ENCODE measurements around the gene SCAMP5. TPM values are rescaled to one million over a fixed set of nuclear protein-coding genes. Genes with fewer than 3 reads are reported as not detected.

The SCAMP5 gene
- total RNA-seq, 1 donor from 2014 or later: 28.4 TPM

DNA sequence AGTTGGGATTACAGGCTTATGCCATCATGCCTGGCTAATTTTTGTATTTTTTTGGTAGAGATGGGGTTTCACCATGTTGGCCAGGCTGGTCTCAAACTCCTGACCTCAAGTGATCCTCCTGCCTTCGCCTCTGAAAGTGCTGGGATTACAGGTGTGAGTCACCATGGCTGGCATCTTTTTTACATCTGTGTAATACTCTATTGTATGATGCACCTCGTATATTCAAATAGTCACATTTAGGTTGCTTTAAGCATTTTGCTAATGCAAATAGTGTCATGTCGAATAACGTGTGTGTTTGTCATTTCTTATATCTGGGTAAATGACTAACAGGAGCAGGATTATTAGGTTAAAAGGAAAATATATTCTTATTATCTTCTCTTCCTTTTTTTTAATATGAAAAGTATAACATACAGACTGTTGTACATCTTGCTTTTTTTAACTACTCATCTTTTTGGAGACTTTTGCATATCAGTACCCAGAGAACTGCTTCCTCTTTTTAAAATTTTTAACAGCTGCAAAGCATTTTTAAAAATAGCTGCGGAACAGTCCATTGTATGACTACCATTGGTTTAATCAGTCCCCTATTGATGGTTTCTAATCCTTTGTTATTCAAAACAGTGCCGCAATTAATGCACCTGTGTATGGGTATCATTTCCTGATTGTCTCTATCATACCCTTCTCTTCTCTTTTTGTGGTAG lies 13.4 kb downstream of the SCAMP5 start:
- no peak overlapping the region for H3K27ac Mint-ChIP-seq
- no peak overlapping the region for H3K4me3 Mint-ChIP-seq
- no peak for DNase-seq (ENCODE audit: low spot score in 2 of 2, unreplicated experiment in 2 of 2)
- peaks cover 6% of the 10 kb centered on the region for H3K36me3 Mint-ChIP-seq
- no peaks in the 10 kb centered on the region for H3K9me3 Mint-ChIP-seq
- H3K4me1 Mint-ChIP-seq: peaks cover 5% of the 10 kb centered on the region
- TF ChIP-seq, protein P1, sequence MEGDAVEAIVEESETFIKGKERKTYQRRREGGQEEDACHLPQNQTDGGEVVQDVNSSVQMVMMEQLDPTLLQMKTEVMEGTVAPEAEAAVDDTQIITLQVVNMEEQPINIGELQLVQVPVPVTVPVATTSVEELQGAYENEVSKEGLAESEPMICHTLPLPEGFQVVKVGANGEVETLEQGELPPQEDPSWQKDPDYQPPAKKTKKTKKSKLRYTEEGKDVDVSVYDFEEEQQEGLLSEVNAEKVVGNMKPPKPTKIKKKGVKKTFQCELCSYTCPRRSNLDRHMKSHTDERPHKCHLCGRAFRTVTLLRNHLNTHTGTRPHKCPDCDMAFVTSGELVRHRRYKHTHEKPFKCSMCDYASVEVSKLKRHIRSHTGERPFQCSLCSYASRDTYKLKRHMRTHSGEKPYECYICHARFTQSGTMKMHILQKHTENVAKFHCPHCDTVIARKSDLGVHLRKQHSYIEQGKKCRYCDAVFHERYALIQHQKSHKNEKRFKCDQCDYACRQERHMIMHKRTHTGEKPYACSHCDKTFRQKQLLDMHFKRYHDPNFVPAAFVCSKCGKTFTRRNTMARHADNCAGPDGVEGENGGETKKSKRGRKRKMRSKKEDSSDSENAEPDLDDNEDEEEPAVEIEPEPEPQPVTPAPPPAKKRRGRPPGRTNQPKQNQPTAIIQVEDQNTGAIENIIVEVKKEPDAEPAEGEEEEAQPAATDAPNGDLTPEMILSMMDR (IDR thresholded peaks at IDR 0.05; ENCODE audit: unreplicated experiment): no peak
- no peaks in the 10 kb centered on the region for H3K27me3 Mint-ChIP-seq (ENCODE audit: low read depth)

DNA sequence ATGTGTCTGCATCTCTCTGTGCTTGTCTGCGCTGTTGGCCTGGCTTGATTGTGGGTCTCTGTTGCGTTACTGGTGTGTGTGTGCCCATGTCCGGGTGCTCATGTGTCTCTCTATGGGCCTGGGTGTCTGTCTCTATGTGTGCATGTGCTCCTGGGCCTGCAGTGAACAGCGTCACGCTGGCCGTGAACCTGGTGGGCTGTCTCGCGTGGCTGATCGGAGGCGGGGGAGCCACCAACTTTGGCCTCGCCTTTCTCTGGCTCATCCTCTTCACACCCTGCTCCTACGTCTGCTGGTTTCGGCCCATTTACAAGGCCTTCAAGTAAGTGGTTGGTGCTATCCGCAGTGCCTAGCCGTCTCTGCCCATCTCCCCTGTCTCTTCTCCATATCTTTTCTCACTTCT lies 21.1 kb downstream of the SCAMP5 start:
- Mint-ChIP-seq H3K9me3 (no peaks in the 10 kb centered on the region), H3K27me3 (ENCODE audit: low read depth) (no peaks in the 10 kb centered on the region), H3K4me1 (no peaks in the 10 kb centered on the region), H3K36me3 (peaks cover 19% of the 10 kb centered on the region), H3K4me3 (no peak overlapping the region), H3K27ac (no peak overlapping the region)
- TF ChIP-seq, protein P1 (IDR thresholded peaks at IDR 0.05; ENCODE audit: unreplicated experiment): no peak
- no peak for DNase-seq (ENCODE audit: low spot score in 2 of 2, unreplicated experiment in 2 of 2)

DNA sequence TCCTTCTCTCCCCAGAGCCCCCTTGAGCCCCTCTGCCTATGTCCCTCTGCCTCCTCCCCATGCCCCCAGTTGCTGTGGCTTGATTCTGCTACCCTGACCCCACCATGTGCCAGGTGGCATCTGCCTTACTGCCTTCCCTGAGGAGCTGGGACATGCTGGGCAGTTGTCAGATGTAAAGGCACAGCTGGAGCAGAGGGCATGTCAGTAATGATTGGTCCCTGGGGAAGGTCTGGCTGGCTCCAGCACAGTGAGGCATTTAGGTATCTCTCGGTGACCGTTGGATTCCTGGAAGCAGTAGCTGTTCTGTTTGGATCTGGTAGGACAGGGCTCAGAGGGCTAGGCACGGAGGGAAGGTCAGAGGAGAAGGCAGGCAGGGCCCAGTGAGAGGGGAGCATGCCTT lies 24.6 kb downstream of the SCAMP5 start:
- TF ChIP-seq, protein P1 (IDR thresholded peaks at IDR 0.05; ENCODE audit: unreplicated experiment): no peak
- Mint-ChIP-seq H3K27ac (no peak overlapping the region), H3K27me3 (ENCODE audit: low read depth) (no peaks in the 10 kb centered on the region), H3K4me3 (no peak overlapping the region), H3K36me3 (peaks cover 11% of the 10 kb centered on the region), H3K4me1 (peaks cover 6% of the 10 kb centered on the region), H3K9me3 (no peaks in the 10 kb centered on the region)
- DNase-seq (ENCODE audit: low spot score in 2 of 2, unreplicated experiment in 2 of 2): no peak

DNA sequence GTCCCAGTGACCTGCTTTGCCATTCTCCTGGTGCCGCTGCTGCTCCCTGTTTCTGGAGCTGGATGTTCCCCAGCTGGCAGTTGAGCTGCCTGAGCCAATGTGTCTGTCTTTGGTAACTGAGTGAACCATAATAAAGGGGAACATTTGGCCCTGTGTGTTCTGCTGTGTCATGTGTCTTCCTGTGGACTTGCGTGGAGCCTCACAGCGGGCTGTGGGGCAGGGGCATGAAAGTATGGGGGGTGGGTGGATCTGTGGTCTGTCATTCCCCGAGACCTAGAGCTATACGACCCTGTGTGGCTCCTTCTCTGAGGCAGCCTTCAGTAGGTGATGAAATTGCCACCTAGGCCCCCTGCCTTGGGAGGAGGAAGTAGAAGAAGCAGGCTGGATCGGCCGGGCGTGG lies 26.0 kb downstream of the SCAMP5 start:
- no peak overlapping the region for H3K27ac Mint-ChIP-seq
- H3K9me3 Mint-ChIP-seq: no peaks in the 10 kb centered on the region
- peaks cover 11% of the 10 kb centered on the region for H3K4me1 Mint-ChIP-seq
- DNase-seq (ENCODE audit: low spot score in 2 of 2, unreplicated experiment in 2 of 2): no peak
- H3K36me3 Mint-ChIP-seq: peaks cover 9% of the 10 kb centered on the region
- no peaks in the 10 kb centered on the region for H3K27me3 Mint-ChIP-seq (ENCODE audit: low read depth)
- H3K4me3 Mint-ChIP-seq: no peak overlapping the region
- TF ChIP-seq, protein P1 (IDR thresholded peaks at IDR 0.05; ENCODE audit: unreplicated experiment): no peak

DNA sequence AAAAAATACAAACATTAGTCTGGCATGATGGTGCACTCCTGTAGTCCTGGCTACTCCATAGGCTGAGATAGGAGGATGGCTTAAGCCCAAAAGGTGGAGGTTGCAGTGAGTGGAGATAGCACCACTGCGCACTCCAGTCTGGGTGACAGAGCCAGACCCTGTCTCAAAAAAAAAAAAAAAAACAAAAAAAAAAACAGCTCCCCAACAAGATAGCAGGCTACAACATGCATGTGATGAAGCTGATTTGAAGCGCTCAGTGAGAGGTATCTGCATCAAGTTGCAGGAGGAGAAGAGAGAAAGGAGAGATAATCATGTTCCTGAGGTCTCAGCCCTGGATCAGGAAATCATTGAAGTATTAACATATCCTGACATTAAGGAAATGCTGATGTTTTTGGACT lies 27.4 kb downstream of the SCAMP5 start:
- Mint-ChIP-seq H3K4me3 (peak overlapping the region; percentile 98), H3K27me3 (ENCODE audit: low read depth) (no peaks in the 10 kb centered on the region), H3K36me3 (peaks cover 6% of the 10 kb centered on the region), H3K4me1 (peaks cover 11% of the 10 kb centered on the region), H3K27ac (no peak overlapping the region), H3K9me3 (no peaks in the 10 kb centered on the region)
- TF ChIP-seq, protein P1 (IDR thresholded peaks at IDR 0.05; ENCODE audit: unreplicated experiment): no peak
- DNase-seq (ENCODE audit: low spot score in 2 of 2, unreplicated experiment in 2 of 2): no peak
